Subcutaneous adipose tissue (tissue), 4 donors: ENCODE measurements around the gene MAT2A. TPM values are rescaled to one million over a fixed set of nuclear protein-coding genes. Genes with fewer than 3 reads are reported as not detected.

Source experiments
- CTCF ChIP-seq: fragments of 450-650 bp; IDR thresholded peaks from one replicate; pipeline ENCODE4 v1.5.1; 2016; ENCODE audit warnings: low read depth, mild to moderate bottlenecking, control low read depth, antibody characterized with exemption, moderate library complexity
- total RNA-seq, 4 donors: library from RNA; depleted of rRNA; stranded (reverse); fragments of >200 nt; gene quantifications; one replicate each; pipeline ENCODE4 v1.1.0, GENCODE V29; 2016

Gene MAT2A
- total RNA-seq, 4 donors from 2014 or later = 181 to 259 (median 219) TPM

DNA sequence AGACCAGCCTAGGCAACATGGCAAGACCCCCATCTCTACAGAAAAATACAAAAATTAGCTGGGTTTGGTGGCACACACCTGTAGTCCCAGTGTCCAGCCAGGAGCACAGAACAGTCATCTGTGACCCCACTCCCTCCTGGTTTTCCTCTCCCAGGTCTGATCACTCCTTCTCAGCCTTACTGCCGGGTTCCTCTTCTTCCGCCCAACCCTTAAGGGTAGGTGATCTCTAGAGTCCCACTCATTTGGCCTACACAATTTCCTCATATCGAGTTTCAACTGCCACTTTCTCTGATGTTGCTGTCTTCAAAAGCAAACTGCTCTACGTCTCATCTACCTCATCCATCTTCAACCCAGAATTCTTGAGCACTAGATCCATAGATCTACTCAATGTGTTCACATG, 13.4 kb upstream of the MAT2A start:
- TF ChIP-seq CTCF = no peak

GRCh38 chr2:85527787-85528186, 11.2 kb upstream of the MAT2A start:
- no peak for TF ChIP-seq CTCF

DNA sequence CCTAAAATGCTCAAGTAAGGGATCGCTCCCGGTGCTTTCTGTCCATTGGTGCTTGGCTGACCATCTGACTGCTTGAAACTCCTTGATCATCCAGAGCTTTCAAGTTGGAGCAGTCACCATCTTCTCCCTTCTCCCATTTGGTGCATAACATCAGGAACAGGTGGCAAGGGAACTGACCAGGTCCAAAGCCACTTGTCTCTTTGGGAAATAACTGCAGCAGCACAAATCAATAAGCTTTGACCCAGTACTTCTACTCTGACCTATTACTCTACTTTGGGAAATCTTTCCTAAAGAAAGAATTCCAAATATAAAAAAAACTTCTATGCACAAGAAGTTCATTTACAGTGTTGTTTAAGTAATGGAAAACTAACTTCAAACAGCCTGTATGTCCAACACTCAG, 10.6 kb upstream of the MAT2A start:
- no peak for TF ChIP-seq CTCF

GRCh38 chr2:85529809-85530208, 9.2 kb upstream of the MAT2A start:
- no peak for TF ChIP-seq CTCF

DNA sequence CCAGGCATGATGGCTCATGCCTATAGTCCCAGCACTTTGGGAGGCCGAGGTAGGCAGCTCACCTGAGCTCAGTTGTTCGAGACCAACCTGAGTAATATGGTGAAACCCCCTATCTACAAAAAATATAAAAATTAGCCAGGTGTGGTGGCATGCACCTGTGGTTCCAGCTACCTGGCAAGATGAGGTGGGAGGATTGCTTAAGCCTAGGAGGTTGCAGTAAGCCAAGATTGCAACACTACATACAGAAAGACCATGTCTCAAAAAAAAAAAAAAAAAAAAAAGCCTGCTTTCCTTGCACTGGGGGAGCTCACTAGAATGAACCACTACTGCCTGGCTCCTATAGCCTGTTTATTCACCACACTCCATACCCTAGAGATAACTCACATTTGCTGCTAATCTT, 7.4 kb upstream of the MAT2A start:
- TF ChIP-seq CTCF = no peak

DNA sequence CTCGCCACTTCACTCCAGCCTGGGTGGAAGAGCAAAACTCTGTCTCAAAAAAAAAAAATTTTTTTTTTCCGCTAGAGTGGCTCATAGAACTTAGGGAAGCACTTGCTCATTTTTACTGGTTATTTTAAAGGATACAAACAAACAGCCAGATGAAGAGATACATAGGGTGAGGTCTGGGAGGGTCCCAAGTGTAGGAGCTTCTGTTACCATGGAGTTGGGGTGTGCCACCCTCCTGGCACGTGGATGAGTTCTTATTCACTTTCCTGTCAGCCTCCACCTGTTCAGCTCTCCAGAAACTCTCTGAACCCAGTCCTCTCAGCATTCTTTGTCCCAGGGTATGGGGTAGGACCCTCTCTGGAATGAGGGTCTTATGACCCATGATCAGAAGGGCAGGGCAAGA, 4.9 kb upstream of the MAT2A start:
- TF ChIP-seq CTCF = no peak

DNA sequence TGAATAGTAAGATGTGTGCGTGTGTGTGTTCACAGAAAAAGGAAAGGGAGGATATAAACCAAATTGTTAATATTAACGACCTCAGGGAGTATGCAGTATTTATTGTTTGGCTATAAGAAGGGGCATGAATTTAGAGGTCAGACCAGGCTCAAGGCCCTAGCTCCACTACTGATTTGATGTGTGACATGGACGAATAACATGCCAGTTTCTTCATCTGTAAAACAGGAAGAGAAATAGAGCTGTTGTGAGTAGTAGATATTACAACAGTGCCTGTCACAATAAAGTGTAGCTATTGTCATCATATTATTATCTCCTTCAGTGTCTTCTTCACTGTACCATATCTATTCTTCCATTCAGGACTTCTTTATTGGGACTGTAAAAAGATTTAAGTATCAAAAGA, 4.1 kb upstream of the MAT2A start:
- no peak for TF ChIP-seq CTCF

DNA sequence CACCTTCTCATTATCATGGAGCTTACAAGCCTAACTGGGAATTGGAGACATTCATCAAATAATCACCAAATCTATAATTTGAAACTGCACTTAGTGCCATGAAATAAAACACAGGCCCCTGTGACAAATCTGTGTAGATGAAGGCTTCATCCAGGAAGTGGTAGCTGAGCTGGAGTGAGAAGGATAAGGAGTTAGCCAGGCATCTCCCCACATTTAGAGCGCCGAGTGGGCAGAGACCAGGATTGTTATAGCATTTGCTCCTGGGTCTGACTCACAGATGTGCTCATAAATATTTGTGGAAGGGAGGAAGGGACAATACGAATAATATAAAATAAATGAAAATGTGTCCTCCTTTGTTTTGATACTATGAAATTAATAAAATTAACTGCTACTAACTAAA, 2.5 kb upstream of the MAT2A start:
- TF ChIP-seq CTCF = no peak
